NCI-H2196 treated with DMSO at 0.1 percent for 48 hours (cell line): ENCODE measurements around the gene TAL1.
"Not testable (repeated sequence)": the region's sequence is repeated elsewhere in the genome, so short reads cannot be mapped to it uniquely, and the experiment has no call there.

ENCODE experiments used
- DNase-seq: peaks from one replicate; lab custom pipeline; 2025; ENCODE audit not compliant: unreplicated experiment; lab: John Stamatoyannopoulos, UW

TAL1 gene

GRCh38 chr1:47213230-47213963 is 18.6 kb downstream of the TAL1 start:
- DNase-seq, result no peak

- DNase-seq, result no peak
Measured at GRCh38 chr1:47212636-47213229, 19.3 kb downstream of the TAL1 start.

GRCh38 chr1:47211796-47212269 is 20.2 kb downstream of the TAL1 start:
- DNase-seq, result no peak

- DNase-seq, result no peak
Measured at GRCh38 chr1:47210666-47211065, 21.4 kb downstream of the TAL1 start.

GRCh38 chr1:47209725-47210325 is 22.2 kb downstream of the TAL1 start:
- no peak for DNase-seq

GRCh38 chr1:47209091-47209490 is 22.9 kb downstream of the TAL1 start:
- DNase-seq, result no peak

GRCh38 chr1:47208374-47208850 is 23.6 kb downstream of the TAL1 start:
- DNase-seq, result no peak

- DNase-seq, result no peak
Measured at GRCh38 chr1:47207803-47208373, 24.1 kb downstream of the TAL1 start.

- no peak for DNase-seq
Measured at GRCh38 chr1:47205918-47206317, 26.1 kb downstream of the TAL1 start.

- not testable (repeated sequence) for DNase-seq
Measured at GRCh38 chr1:47203504-47203903, 28.5 kb downstream of the TAL1 start.

- no peak for DNase-seq
Measured at GRCh38 chr1:47201179-47201578, 30.8 kb downstream of the TAL1 start.

- DNase-seq, result no peak
Measured at GRCh38 chr1:47198214-47198613, 33.8 kb downstream of the TAL1 start.

GRCh38 chr1:47196622-47197021 is 35.4 kb downstream of the TAL1 start:
- DNase-seq, result no peak

- not testable (repeated sequence) for DNase-seq
Measured at GRCh38 chr1:47195981-47196380, 36.0 kb downstream of the TAL1 start.

- no peak for DNase-seq
Measured at GRCh38 chr1:47194311-47194710, 37.7 kb downstream of the TAL1 start.

- not testable (repeated sequence) for DNase-seq
Measured at GRCh38 chr1:47193496-47193895, 38.5 kb downstream of the TAL1 start.

- DNase-seq, result peak; percentile 47
Measured at GRCh38 chr1:47192458-47193384, 39.3 kb downstream of the TAL1 start.

GRCh38 chr1:47191940-47192457 is 40.0 kb downstream of the TAL1 start:
- no peak for DNase-seq

- DNase-seq, result no peak
Measured at GRCh38 chr1:47190857-47191256, 41.2 kb downstream of the TAL1 start.

- DNase-seq, result no peak
Measured at GRCh38 chr1:47190509-47190855, 41.5 kb downstream of the TAL1 start.
